ENCODE results near the gene APCDD1. TPM values are rescaled to one million over a fixed set of nuclear protein-coding genes. Genes with fewer than 3 reads are reported as not detected.

The APCDD1 gene
- total RNA-seq, 1 experiment from 2014 or later: 355 TPM

Other genes starting within 250 kb of the APCDD1 start
- 54.0 and 57.5 TPM in 2 replicates for gene NAPG, start 71.4 kb downstream of the APCDD1 start, total RNA-seq (2021)